ENCODE measurements around the gene CNTNAP2. TPM values are rescaled to one million over a fixed set of nuclear protein-coding genes. Genes with fewer than 3 reads are reported as not detected.

Gene CNTNAP2
- total RNA-seq, 6 experiments from 2014 or later: 1.8 to 8.1 (median 3.9) TPM

DNA sequence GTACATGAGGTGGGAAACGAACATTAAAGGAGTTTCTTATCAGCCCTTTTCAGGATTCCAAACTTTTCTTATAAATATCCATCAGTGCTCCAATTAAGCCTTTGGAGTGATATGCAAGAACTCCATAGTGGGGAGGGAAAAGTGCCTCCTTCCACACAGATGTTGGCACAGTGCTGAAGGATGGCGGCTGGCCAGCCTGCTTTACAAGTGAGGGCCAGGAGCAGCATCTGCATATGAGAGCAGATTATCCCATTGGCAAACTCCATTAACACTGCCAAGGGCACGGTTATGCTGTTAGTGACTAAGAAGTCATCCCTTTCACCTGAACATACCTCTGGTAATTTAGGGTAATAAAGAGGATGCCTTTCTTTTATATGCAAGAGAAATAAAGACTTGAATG, 543.1 kb downstream of the CNTNAP2 start:
- ATAC-seq (no peak), DNase-seq (no peak)
- Histone ChIP-seq H3K4me1 (no peaks in the 10 kb centered on the region), H3K36me3 (no peaks in the 10 kb centered on the region), H3K27ac (no peak overlapping the region), H3K4me3 (no peak overlapping the region), H3K9me3 (peaks cover 0 to 4% (median 0%) of the 10 kb centered on the region in 4 donors), H3K27me3 (no peaks in the 10 kb centered on the region)
- WGBS (ENCODE audit: insufficient coverage, low coverage, low lambda C conversion rate, missing lambda C conversion rate): 43% methylated on average over 2 of the region's 3 CpGs
- intact Hi-C loops (cut with DNase I): no loop called here
- TF ChIP-seq POLR2A (IDR thresholded peaks at IDR 0.05): no peak
- TF ChIP-seq, protein P1, sequence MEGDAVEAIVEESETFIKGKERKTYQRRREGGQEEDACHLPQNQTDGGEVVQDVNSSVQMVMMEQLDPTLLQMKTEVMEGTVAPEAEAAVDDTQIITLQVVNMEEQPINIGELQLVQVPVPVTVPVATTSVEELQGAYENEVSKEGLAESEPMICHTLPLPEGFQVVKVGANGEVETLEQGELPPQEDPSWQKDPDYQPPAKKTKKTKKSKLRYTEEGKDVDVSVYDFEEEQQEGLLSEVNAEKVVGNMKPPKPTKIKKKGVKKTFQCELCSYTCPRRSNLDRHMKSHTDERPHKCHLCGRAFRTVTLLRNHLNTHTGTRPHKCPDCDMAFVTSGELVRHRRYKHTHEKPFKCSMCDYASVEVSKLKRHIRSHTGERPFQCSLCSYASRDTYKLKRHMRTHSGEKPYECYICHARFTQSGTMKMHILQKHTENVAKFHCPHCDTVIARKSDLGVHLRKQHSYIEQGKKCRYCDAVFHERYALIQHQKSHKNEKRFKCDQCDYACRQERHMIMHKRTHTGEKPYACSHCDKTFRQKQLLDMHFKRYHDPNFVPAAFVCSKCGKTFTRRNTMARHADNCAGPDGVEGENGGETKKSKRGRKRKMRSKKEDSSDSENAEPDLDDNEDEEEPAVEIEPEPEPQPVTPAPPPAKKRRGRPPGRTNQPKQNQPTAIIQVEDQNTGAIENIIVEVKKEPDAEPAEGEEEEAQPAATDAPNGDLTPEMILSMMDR (IDR thresholded peaks at IDR 0.05): no peak

DNA sequence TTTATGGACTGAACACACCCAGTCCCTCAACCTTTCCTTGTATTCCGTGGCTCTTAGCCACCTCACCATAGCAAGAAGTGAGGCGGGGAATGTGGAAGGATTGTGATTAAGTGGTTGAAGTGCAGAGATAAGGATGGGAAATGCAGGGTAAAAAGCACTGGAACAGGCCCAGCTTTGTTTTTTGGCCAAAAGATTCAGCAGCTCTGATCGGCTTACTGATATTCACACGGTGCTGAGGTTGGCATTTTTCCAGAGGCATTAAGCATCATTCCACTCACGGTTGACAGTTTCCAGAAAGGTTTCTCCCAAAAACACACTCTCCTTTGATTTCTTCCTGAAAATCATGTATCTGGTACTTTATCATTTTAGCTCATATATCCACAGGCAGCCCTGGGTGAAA, 544.2 kb downstream of the CNTNAP2 start:
- H3K9me3 ChIP-seq: peaks cover 0 to 4% (median 0%) of the 10 kb centered on the region in 4 donors
- H3K4me3 ChIP-seq: no peak overlapping the region
- H3K36me3 ChIP-seq: no peaks in the 10 kb centered on the region
- DNase-seq (no peak), ATAC-seq (no peak)
- H3K27me3 ChIP-seq: no peaks in the 10 kb centered on the region
- WGBS (ENCODE audit: insufficient coverage, low coverage, low lambda C conversion rate, missing lambda C conversion rate): 30% methylated on average over 5 of the region's 5 CpGs
- H3K4me1 ChIP-seq: no peaks in the 10 kb centered on the region
- H3K27ac ChIP-seq: no peak overlapping the region
- TF ChIP-seq, protein P1 (IDR thresholded peaks at IDR 0.05): no peak
- no peak for TF ChIP-seq POLR2A (IDR thresholded peaks at IDR 0.05)
- intact Hi-C loops (cut with DNase I): no loop called here

DNA sequence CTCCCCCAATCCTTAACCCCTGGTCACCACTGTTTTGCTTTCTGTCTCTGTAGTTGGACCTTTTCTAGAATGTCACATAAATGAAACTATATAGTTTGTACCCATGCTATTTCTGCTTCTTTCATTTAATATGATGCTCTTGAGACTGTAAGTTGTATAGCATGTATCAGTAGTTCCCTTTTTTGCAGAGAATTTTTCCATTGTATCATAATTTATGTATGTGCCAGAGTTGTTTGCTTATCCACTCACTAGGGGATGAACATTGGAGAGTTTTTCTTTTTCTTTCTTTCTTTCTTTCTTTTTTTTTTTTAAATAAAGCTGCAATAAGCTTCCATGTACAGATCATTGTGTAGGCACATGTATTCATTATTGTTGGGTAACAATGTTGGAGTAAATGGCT, 544.8 kb downstream of the CNTNAP2 start:
- DNase-seq (no peak), ATAC-seq (no peak)
- Histone ChIP-seq H3K4me1 (no peaks in the 10 kb centered on the region), H3K27ac (no peak overlapping the region), H3K4me3 (no peak overlapping the region), H3K36me3 (no peaks in the 10 kb centered on the region), H3K27me3 (no peaks in the 10 kb centered on the region), H3K9me3 (peaks cover 0 to 4% (median 0%) of the 10 kb centered on the region in 4 donors)
- intact Hi-C loops (cut with DNase I): no loop called here
- no peak for TF ChIP-seq POLR2A (IDR thresholded peaks at IDR 0.05)
- TF ChIP-seq, protein P1 (IDR thresholded peaks at IDR 0.05): no peak

DNA sequence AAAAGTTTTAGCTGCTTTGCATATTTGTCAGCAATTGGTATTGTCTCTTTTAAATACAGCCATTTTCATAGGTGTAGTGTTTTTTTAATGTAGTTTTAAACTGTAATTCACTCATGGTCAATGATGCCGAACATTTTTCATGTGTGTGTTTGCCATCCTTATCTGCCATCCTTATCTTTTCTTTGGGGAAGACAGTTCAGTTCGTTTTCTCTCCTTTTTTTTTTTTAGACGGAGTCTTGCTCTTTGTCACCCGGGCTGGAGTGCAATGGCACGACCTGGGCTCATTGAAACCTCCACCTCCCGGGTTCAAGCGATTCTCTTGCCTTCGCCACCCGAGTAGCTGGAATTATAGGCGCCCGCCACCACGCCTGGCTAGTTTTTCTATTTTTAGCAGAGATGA, 545.3 kb downstream of the CNTNAP2 start:
- intact Hi-C loops (cut with DNase I): no loop called here
- H3K27me3 ChIP-seq: no peaks in the 10 kb centered on the region
- ATAC-seq (no peak), DNase-seq (no peak)
- H3K36me3 ChIP-seq: no peaks in the 10 kb centered on the region
- no peak overlapping the region for H3K4me3 ChIP-seq
- no peaks in the 10 kb centered on the region for H3K4me1 ChIP-seq
- WGBS (ENCODE audit: insufficient coverage, low coverage, low lambda C conversion rate, missing lambda C conversion rate): 57% methylated on average over 11 of the region's 12 CpGs
- TF ChIP-seq, protein P1 (IDR thresholded peaks at IDR 0.05): no peak
- TF ChIP-seq POLR2A (IDR thresholded peaks at IDR 0.05): no peak
- no peak overlapping the region for H3K27ac ChIP-seq
- H3K9me3 ChIP-seq: peaks cover 0 to 4% (median 0%) of the 10 kb centered on the region in 4 donors

DNA sequence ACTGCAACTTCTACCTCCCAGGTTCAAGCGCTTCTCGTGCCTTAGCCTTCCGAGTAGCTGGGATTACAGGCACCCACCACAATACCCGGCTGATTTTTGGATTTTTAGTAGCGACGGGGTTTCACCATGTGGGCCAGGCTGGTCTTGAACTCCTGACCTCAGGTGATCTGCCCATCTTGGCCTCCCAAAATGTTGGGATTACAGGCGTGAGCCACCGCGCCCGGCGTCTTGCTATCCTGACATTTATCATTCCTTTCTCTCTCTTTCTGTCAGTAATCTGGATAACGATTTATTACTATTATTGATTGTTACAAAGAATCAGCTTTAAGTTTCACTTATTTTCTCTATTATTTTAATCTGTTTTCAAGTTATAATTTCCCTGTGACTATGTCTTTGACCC, 548.4 kb downstream of the CNTNAP2 start:
- H3K9me3 ChIP-seq: no peaks in the 10 kb centered on the region
- intact Hi-C loops (cut with DNase I): no loop called here
- no peak overlapping the region for H3K27ac ChIP-seq
- no peak for ATAC-seq
- DNase-seq: no peak
- H3K4me3 ChIP-seq: no peak overlapping the region
- no peaks in the 10 kb centered on the region for H3K27me3 ChIP-seq
- no peaks in the 10 kb centered on the region for H3K4me1 ChIP-seq
- no peaks in the 10 kb centered on the region for H3K36me3 ChIP-seq
- 76% methylated on average over 8 of the region's 12 CpGs for WGBS (ENCODE audit: insufficient coverage, low coverage, low lambda C conversion rate, missing lambda C conversion rate)
- TF ChIP-seq, protein P1 (IDR thresholded peaks at IDR 0.05): no peak
- TF ChIP-seq POLR2A (IDR thresholded peaks at IDR 0.05): no peak
